H1 (cell line): Measurements from ENCODE around the gene LCE1E. TPM values are rescaled to one million over a fixed set of nuclear protein-coding genes. Genes with fewer than 3 reads are reported as not detected.

Experiments
- BCL11A ChIP-seq, 2 experiments: IDR thresholded peaks; one replicate each; pipeline ENCODE4 v1.6.1; 2011; ENCODE audit warnings: low read depth in 2 of 2, low read length in 2 of 2, mild to moderate bottlenecking in 2 of 2
- polyA plus RNA-seq, 7 experiments: library from polyadenylated mRNA; depleted of rRNA in 3 of 7; stranded (reverse) in 5 of 7; unstranded in 2 of 7; fragments of >200 nt in 5 of 7; fragments of 200-250 nt in 2 of 7; gene quantifications; 1 replicate in 5 of 7; 2 replicates in 1 of 7; 4 replicates in 1 of 7; pipeline versions ENCODE4 v1.2.1 to v1.2.3, GENCODE V29; 2011 to 2013; ENCODE audit warnings: missing spikeins in 2 of 7, mixed read lengths in 2 of 7
- total RNA-seq: library from RNA; stranded (reverse); fragmentation: NEBNext Ultra II Directional; extraction: Animal tissue kit (Norgen Biotek cat#: 25700); gene quantifications from 2 replicates; pipeline ENCODE4 v1.2.1, GENCODE V29; 2021

Gene LCE1E
- total and polyA plus RNA-seq, 2 of the 8 experiments (the other 6 are each of a cell fraction or from before 2014, with no cell fraction given), result not detected

DNA sequence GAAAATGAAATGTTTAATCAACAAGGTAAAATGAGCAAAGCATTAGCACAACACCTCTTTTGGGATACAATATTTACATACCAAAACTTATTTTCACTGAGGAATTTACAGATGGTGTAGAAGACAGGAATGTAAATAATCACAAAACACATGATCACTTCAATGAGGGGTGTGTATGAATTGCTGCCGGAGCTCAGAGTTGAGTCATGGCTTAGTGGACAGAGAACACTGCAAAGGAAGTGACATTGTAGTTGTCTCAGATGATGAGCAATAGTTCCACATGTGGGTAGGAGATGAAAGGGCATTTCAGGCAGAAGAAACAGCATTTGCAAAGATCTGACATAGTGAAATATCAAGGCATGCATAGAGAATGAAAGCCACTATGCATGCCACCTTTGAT is 33.8 kb upstream of the LCE1E start (continued):
- no peak for TF ChIP-seq BCL11A (IDR thresholded peaks at IDR 0.05; ENCODE audit: low read depth in 2 of 2, low read length in 2 of 2)
